ENCODE measurements around the gene GPR27.

GRCh38 chr3:71785532-71786216, 32.0 kb downstream of the GPR27 start:
- TF ChIP-seq, protein P1, sequence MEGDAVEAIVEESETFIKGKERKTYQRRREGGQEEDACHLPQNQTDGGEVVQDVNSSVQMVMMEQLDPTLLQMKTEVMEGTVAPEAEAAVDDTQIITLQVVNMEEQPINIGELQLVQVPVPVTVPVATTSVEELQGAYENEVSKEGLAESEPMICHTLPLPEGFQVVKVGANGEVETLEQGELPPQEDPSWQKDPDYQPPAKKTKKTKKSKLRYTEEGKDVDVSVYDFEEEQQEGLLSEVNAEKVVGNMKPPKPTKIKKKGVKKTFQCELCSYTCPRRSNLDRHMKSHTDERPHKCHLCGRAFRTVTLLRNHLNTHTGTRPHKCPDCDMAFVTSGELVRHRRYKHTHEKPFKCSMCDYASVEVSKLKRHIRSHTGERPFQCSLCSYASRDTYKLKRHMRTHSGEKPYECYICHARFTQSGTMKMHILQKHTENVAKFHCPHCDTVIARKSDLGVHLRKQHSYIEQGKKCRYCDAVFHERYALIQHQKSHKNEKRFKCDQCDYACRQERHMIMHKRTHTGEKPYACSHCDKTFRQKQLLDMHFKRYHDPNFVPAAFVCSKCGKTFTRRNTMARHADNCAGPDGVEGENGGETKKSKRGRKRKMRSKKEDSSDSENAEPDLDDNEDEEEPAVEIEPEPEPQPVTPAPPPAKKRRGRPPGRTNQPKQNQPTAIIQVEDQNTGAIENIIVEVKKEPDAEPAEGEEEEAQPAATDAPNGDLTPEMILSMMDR (tag by site-specific recombination; IDR thresholded peaks at IDR 0.05), result no peak
- TF ChIP-seq ZNF416 (tag by site-specific recombination; IDR thresholded peaks at IDR 0.05) (no peak), WT1 (tag by site-specific recombination; IDR thresholded peaks at IDR 0.05) (no peak)

Data from HEK293 (cell line).